HuH-7.5 (cell line): ENCODE measurements around the gene CDV3.

ENCODE experiments used
- DNase-seq: peaks from one replicate; pipeline ENCODE4 v3.0.0; 2011; ENCODE audit warnings: low spot score

The CDV3 gene

DNA sequence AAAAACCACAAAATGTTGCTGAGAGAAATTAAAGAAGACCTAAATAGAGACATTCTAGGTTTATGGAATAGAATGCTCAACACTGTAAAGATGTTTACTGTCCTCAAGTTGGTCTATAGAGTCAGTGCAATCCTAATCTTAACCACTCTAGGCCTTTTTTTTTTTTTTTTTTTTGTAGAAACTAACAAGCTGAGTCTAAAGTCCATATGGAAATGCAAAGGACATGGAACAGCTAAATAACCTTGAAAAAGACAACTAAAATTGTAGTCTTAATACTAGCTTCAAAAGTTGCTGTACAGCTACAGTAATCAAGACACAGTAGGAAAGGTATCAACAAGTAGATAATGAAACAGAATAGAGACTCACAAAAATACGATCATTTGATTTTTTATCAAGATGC, 32.9 kb downstream of the CDV3 start:
- DNase-seq = no peak

DNA sequence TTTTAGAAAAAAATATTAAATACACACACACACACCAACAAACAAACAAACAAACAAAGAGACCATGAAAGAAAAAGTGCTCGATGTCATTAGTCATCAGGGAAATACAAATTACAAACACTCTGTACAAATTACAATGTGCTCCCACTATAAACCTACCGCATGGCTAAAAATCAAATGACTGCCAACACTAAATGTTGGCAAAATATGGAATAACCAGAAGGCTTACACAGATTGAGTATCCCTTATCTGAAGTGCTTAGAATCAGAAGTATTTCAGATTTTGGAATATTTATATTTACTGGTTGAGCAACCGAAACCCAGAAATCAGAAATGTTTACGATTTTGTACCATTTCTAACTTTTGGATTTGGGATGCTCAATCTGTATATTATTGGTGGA, 33.4 kb downstream of the CDV3 start:
- DNase-seq = no peak

DNA sequence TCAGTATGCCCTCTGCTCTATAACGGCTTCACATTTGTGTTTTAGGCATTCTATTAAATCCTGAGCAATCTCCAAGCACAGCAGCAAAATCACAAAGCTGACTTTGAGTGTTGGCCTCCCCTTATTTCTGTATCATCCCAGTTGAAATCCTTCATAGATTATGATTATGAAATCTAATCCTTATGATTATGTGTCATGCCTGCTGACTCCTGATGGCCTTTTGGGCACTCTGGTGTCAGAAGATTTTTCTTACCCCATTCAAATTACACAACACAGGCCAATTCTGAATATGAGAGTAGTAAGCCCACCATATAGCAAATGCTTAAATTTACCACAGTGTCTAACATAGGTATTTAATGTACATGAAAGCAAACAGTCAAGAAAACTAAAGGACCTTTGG, 34.3 kb downstream of the CDV3 start:
- DNase-seq = no peak

DNA sequence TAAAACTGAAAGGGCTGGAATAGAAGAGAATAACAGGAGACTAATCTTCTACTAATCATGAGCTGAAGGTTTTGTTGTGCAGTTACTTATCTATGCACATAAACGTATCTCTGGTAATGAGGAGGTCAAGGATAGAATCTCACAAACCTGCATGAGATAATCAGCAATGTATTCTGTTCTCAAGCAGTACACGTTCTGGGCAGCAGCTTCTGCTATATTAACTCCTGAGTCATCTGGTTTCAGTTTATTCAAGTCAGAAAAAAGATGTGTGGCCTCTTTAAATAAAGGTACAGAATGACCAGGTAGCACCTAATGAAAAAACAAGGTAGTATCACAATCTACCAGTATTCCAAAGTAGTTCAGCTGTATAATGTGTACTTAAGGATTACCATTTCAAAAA, 34.9 kb downstream of the CDV3 start:
- DNase-seq = no peak

DNA sequence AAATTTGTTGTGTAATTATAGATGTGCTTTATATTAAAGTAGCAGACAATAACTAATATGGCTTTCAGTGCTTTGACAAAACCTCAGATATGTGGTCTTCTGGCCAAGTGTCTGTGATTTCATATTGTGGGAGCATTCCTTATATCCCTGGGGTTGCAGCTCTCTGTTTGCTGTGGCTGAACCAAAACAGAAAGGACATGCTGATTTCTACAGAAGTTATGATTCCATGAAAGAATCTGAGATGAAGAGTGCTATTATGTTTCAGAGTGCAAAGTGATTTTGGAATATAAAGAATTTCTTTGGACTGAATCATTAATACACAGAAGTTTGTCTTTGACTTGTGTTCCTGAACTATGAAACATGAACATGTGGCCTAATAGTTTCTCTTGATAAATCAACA, 36.5 kb downstream of the CDV3 start:
- no peak for DNase-seq

DNA sequence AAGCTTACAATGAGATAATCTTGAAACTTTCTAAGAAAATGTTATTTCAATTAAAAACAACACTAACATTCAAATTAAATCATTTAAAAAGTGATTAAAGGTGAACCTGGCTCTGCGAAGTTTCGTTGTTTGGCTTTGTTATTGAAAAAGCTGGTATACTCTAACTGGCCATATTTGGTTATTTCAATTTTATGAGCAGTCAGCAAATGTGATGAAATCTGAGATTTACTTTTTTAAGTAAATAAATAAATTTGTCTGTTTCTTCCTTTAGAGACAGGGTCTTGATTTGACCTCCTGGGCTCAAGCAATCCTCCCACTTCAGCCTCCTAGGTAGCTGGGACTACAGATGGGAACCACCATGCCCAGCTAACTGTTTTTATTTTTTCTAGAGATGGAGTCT, 38.0 kb downstream of the CDV3 start:
- DNase-seq = no peak

DNA sequence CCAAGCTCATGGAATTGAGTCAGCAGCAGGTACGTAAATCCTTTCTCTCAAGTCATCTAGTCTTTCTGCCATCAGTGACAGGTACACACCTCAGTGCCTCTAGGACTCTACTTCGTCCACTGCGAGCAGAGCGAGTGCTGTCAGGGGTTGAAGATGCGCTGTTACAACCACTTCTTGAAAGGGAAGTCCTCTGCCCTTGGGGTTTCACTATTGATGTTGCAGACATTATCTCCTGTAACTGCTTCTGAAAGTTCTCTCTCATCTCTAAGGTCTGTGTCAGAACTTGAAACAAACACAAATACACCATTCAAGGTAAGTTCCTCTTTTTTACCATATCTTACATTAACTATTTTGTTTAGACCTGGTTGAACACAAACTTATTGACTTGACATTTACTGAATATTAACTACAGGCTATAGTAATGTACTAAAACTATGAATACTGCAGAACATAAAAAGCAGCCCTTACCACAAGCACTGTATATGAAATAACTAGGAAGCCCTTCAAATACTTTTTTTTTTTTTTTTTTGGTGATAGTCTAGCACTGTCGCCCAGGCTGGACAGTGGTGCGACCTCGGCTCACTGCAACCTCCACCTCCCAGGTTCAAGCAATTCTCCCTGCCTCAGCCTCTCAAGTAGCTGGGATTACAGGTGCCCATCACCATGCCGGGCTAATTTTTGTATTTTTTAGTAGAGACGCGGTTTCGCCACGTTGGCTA, 46.7 kb downstream of the CDV3 start:
- DNase-seq = no peak

DNA sequence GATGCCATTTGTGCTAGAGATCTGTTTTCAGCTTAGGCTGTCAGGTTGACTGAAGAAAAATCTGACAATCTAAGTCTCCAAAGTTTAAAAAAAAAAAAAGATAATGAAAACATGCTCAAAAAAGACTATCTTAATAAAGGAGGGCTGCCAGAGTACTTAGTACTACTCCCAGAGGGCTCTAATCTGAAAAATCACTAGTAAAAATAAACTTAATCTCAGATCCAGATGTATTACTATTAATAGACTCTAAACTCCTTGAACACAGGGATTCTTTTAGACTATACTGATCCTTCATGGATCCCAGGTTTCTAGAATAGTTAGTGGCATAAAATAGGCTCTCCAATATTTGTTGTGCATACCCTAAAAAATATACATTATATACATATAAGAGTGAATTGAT, 54.3 kb downstream of the CDV3 start:
- no peak for DNase-seq

DNA sequence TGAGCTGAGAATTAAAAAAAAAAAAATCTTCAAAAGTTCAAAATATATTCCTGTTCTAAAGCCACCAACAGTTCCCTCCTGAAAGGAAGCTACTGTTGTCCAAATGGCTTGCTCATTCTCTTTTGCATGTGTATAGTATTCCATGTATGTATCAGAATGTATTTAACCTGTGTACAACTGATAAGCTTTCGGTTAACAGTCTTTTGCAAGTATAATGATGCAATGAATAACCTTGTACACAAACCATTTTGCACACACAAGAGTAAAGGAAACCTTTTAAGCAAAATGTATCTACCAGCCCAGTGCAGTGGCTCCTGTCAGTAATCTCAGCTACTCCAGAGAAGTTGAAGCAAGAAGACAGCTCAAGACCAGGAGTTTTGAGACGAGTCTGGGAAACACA, 55.7 kb downstream of the CDV3 start:
- DNase-seq = no peak

DNA sequence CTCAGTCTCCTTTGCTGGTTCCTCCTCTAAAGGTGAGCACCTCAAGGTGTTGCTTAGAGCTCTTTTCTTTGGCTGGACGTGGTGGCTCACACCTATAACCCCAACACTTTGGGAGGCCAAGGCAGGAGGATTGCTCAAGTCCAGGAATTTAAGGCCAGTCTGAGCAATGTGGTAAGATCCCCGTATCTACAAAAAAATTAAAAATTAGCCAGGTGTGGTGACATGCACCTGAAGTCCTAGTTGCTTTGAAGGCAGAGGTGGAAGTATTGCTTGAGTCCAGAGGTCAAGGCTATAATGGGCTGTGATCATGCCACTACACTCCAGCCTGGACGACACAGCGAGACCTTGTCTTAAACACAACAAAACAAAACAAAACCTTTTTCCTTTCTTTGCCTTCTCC, 60.0 kb downstream of the CDV3 start:
- DNase-seq = no peak
